Middle frontal gyrus (tissue), 1 donor: ENCODE data around the gene AADAC.
"Not testable (repeated sequence)": the region's sequence is repeated elsewhere in the genome, so short reads cannot be mapped to it uniquely, and the experiment has no call there.

ENCODE experiments used
- DNase-seq: peaks from one replicate; pipeline ENCODE4 v3.0.0-alpha.2; 2015; ENCODE audit warnings: low spot score; ENCODE audit errors: extremely low spot score

The AADAC gene

DNA sequence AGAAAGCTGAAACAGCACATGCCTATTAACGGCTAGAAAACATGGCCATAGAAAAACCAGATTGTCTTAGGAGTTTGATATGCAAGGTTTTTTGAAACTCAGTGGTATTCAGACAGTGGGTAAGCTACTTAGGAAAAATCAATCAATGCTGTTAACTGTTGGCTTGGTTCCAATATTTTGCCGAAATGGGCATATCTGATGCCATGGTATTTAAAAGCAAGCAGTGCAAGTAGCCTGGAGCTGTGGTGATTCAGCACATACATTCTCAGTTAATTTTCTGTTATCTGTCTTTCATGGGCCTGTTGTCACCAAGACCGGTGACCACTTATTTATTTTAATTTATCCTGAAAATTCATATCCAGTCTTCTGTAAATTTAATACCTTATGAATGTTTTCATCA, 42.2 kb downstream of the AADAC start:
- no peak for DNase-seq

DNA sequence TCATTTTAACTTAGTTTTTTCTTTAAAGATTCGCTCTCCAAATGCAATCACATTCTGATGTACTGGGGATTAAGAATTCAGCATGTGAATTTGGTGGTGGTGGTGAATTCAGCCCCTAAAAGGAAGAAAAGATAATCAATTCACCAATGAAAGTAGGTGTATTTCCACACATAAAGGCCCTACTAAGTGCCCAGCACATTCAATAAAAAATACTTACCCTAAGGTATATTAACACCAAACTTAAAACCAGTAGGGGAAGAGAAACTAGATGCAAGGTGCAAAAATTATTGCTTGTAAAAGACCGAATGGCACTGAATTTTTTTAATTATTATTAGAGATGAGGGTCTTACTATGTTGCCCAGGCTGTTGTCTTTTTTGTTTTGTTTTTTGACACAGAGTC, 42.7 kb downstream of the AADAC start:
- DNase-seq = no peak

DNA sequence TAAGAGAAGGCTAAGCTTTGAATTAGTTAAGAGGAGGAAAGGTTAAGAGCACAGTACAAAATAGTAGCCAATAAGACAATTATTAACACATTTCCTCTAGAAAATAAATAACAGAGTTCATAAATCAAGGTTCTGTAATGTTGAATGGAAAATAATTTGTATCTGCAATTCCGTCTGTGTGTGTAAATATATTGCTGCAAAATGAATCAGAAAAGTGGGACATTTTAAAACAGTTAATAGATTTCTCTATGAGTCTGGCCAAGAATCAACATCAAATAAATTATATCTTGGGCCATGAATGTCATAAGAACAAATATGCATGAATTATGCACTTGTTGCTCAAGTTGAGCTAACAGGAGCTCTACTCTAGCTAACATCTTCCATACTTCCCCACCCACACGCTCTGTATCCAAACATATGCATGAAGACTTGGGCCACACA, 45.3 kb downstream of the AADAC start:
- no peak for DNase-seq

DNA sequence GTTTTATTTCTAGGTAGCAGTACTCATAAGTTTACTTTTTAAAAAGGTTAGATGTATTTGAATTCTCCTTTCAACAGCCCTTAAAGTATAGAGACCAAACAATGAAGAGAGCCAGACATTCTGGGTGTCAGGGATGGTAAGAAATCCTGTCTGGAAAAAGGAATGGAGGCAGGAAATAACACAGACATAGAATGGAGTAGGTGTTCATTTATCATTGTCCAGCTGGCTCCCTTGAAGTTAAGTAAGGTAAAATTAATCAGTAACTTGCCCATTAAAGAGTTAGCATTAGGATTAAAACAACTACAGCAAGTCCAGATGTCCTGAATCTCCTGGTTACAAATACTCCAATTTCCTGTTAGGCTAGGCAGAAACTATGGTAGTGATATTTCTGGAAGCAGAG, 46.0 kb downstream of the AADAC start:
- DNase-seq = no peak

DNA sequence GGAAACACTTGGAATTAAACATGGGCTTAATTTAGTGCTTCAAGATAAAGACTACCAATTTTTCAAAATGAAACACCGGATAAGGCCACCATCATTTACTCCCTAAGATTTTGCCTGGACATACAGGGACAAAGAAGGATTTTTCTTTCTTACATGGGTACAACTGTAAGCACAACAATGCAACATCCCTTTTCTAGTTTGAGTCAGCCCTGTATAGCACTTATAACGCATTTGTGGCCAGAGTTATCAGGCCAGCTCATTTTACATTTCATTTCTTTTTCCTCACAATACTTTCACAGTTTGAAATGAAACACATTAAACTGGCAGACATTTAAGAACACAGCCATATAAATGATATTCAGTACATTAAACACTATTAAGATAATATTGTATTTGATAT, 49.7 kb downstream of the AADAC start:
- no peak for DNase-seq

DNA sequence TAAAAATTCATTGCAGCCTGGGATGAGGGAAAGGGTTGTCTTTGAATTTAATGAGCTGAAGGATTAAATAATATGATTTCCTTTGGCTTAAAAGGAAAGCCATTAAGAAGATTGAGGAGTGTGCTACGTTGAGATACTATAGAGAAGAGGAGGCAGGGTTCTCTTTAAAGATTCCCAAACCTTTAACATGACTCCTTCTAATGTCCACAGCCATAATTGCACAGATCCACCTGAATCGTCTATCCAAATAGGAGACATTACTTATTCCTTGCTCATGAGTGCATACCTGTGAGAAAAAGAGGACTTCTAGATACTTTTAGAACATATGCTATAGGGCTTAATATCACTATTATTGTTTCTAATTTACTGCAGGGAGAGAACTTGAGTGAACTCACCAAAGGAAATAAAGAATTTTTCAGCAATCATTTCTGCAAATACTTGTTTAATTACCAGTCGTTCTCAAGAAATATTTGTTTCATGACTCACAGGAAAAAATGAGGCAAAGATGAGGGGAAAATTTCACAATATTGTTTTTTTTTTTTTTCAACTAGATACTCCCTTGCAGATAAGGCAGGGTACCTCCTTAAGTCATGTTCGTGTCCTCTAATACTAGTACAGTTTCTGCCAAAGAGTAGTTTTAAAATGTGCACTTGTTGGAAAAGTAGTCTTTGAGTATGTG, 50.6 kb downstream of the AADAC start:
- no peak for DNase-seq

DNA sequence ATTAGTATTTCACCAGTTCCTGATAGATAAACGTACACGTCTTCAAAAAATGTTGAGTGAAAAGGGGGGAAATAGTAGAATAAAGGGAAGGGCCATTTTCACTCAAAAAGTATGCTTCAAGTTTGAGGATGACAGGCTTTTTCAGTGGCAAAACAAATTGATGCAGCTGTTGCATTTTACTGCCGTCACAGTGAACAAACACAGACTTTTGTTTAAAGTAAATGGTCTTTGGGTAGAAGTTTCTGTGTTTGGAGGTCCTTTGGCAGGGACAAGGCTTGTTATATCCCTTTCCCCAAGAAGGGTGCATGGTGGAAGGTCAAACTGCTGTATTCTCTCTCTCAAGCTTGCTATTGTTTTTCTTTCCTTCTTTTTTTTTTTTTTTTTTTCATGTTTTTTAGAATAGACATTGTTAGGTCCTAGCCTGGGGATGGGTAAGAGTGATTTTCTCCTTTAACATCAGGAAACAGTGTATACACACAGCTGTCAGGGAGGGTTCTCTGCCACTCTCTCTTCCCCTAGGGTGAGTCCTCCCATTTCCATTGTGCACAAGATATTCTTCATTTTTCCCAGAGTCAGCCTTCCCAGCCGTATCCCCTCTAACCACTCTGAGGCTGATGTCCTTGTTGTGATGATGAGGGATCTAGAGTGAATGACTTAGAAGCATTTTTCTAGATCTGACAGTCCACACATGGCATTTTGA, 52.9 kb downstream of the AADAC start:
- no peak for DNase-seq

DNA sequence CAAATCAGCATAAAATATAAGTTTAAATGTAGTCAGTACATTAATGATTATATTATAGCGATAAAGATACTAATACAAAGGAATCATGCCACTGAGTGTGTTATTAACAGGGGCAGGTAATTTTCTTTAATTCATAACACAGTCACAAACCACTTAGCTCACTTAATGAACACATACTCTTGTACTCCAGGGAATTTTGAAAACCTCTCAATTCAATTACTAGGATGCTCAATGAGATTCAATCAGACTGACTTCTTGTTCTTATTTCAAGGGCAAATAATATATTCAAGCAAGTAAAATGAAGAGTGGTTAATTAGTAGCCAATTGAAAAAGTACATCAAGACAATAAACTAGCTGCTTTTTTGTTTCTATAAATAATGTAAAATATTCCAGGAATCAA, 53.8 kb downstream of the AADAC start:
- DNase-seq = no peak

DNA sequence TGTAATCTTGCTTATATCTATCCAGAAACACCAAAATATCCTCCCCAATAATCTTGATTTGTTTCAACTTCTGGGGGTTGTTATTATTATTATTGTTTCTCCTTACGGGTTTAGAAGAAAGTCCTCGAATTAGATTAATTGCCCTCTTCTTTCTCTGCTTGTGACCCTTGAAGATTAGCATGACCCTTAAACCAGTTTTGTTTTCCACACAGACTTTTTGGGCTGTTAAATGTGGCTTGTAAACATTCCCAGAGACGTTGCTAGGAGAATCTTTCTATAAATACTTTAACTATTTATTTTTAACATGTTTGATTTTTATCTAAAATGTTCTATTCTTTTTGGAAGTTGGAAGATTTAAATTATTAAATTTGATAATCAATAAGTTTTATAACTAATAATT, 55.3 kb downstream of the AADAC start:
- no peak for DNase-seq

DNA sequence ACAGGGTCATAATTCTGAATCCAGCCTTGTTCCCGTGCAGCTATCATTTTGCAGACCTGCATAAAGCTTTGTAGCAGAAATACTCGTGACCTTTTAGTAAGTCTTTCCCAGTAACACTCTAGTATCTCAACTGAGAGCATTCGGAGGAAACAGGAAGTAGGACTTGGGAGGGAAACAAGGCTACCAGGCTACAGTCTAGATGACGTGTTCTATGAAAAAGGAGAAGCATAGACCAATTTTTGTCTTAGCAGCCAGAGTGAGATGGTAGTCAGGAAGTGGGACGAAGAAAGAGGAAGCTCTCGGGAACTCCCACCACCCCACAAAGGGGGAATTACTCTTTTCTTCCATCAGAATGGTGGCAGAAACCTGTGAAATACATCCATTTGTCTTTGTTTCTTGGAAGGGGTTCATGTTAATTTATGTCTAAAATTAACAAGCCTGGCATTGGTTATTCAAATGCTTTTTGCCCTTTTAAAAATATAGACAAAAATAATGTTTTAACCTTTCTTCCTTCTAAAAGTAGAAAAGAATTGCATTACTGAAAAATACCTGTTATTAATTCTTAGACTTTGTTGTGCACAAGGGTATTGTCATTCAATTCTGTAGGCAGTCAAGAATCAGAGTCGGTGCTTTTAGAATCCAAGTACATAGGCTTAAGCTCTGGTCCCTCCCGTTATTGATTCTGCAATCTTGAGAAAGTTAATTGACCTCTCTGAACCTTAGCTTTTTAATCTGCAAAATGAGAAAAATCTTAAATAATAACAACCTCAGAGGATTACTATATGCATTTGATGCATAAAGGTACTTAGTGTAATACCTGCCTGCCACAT, 57.9 kb downstream of the AADAC start:
- DNase-seq = no peak

DNA sequence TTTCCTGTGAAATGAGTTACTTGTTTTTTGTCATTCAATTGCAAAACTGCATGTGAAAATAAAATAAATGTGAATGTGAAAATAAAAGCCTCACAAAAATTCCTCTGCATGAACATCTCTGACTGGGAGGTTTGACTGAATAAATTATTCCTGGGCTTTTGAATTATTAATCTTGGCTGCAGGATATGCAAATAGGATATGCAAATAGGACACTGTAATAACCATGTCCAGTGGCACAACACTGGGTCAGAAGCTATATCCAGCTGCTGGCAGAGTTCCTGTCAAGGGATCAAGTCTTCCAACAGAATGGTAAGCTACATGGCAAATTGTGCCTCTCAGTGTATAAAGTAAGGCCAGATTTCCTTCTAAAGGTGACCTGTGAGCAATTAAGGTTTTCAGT, 59.5 kb downstream of the AADAC start, which contains the start of gene SUCNR1:
SUCNR1 (plus strand) TSS at position 246 of the 400 bp plus-strand sequence. CDS start 6,250 bp downstream, outside the sequence.
- no peak for DNase-seq

DNA sequence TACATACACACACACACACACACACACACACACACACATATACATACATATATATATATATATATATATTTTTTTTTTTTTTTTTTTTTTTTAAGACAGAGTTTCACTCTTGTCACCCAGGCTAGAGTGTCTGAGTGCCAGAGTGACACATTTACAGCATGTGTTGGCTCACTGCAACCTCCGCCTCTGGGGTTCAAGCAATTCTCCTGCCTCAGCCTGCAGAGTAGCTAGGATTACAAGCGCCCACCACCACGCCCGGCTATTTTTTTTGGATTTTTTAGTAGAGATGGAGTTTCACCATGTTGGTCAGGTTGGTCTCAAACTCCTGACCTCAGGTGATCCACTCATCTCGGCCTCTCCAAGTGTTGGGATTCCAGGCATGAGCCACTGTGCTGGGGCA, 60.2 kb downstream of the AADAC start:
- not testable (repeated sequence) for DNase-seq

DNA sequence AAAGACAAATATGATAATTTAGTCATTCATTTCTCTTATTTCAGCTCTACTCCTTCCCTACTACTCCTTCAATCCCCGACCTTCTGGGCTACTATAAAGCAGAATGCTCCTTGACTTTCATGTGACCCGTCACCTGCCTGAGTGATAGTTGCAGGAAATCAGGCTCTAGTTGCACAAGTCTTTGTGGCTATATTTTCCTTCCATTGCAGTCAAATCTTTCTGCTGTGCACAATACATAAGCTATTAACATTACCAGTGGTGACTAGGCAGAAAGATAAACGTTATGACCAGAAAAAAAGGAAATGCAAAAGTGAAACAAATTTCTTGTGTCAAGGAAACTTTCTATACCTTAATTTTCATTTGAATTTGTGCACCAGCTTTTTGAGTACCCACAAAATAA, 61.8 kb downstream of the AADAC start:
- no peak for DNase-seq

DNA sequence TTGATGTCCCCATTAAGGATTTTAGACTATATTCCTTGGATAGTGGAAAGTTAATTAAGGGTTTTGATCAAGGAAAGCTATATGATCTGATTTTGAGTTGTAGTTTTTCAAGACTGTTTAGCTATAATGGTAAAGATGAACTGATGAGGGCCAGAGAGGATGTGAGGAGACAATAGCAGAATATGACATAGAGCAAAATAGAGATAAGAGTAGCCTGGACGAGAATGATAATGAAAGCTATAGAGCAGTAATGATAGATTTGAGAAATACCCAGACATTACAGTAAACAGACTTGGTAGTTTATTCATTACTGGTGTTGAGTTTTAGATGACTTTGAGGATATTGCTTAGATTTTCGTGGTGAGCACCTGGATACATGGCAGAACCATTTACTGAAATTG, 63.4 kb downstream of the AADAC start:
- no peak for DNase-seq
